ENCODE results near the gene COMTD1. TPM values are rescaled to one million over a fixed set of nuclear protein-coding genes. Genes with fewer than 3 reads are reported as not detected.
A peak's percentile ranks its signal among the peaks of the same experiment; 100 is the strongest.
"Not testable (repeated sequence)": the region's sequence is repeated elsewhere in the genome, so short reads cannot be mapped to it uniquely, and the experiment has no call there.

COMTD1 gene
- total RNA-seq, 1 donor from 2014 or later: 20.8 TPM

DNA sequence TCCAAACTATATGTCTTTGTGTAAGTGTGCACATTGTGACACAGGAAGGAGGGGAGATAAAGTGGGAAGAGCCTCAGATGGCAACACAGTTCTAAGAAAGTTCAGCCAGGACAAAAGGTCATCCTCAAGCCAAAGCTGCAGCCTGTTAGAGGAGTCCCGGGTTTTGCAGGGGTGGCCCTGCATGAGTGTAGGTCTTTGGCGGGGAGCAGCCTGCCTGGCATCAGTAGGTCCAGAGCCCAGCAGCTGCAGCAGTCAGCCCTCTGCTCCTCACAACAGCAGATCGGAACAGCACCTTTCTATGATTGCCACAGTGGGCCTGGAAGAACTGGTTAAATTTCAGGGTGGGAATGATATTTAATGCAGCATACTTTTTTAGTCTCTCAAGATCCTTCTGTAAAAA, 38.7 kb downstream of the COMTD1 start:
- DNase-seq (ENCODE audit: extremely low read depth, low read depth, low spot score): no peak

DNA sequence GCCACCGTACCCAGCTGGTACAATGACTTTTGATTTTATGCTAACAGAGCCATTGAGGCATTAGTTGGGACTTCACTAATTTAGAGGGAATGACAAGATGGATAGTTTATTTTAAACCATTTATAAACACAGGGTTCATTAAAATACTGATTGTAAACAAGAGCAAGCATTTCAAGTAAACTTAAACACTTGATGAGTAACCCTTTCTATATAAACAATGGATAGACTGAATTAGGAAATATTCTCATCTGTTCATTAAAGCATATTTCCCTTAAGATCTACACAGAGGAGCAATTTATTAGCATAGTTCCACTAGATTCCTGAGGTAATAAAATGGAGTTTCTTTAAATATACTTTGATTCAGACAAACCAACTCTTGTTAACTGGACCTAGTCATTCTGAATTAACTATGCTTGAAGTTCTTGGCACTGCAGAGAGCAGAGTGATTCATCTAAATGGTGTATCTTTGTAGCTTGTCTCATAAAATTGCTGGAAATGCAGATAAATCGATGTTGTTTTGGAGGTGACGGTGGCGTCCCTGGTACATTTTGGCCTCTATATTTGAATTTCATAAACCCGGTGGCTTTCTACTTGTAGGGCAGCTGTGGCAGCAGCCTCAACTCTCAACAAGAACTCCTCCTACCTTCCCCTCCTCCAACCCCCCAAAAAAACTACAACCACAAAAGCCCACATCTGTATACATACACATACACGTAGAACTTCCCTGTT, 40.6 kb downstream of the COMTD1 start:
- DNase-seq (ENCODE audit: extremely low read depth, low read depth, low spot score): no peak

DNA sequence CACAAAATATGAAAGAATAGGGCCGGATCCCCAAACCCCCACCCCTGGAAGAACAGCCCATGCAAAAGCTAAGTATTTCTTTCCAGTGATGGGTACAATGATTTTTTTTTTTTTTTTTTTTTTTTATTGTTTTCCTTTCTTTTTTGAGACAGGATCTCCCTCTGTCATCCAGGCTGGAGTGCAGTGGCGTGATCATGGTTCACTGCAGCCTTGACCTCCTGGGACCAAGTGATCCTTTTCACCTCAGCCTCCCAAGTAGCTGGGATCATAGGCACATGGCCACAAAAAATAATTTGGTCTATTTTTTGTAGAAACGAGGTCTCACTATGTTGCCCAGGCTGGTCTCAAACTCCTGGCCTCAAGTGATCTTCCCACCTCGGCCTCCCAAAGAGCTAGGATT, 41.1 kb downstream of the COMTD1 start:
- DNase-seq (ENCODE audit: extremely low read depth, low read depth, low spot score): not testable (repeated sequence)

DNA sequence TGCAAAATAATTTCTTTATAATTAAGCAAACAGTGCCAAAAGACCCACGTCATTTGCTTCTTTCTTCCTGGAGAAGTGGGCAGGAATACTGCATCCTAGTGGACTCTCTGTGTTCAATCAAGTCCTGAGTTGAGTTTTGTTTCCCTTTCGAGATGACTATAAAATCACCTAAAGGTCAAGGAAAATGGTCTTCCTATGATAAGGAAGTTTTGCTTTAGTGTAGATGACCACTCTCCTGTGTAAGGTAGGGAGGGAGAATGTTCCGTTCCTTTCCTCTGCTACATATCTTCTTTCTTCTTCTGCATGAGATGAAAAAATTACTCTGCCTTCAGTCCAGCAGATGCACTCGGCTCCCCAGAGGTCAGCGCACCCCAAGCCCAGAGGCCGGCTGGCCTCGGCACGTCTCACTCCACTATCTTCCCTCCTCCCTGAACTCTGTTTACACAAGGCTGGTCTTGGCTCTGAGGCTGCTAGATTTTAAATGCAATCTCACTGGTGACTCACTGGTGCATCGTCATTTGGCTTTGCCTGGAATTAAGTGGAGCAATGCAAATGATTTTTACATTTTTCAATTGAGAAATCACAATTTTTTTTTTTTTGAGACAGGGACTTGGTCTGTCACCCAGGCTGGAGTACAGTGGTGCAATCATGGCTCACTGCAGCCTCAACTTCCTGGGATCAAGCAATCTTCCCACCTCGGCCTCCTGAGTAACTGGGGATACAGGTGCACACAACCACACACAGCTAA, 43.8 kb downstream of the COMTD1 start:
- peak; percentile 31 for DNase-seq (ENCODE audit: extremely low read depth, low read depth, low spot score)

DNA sequence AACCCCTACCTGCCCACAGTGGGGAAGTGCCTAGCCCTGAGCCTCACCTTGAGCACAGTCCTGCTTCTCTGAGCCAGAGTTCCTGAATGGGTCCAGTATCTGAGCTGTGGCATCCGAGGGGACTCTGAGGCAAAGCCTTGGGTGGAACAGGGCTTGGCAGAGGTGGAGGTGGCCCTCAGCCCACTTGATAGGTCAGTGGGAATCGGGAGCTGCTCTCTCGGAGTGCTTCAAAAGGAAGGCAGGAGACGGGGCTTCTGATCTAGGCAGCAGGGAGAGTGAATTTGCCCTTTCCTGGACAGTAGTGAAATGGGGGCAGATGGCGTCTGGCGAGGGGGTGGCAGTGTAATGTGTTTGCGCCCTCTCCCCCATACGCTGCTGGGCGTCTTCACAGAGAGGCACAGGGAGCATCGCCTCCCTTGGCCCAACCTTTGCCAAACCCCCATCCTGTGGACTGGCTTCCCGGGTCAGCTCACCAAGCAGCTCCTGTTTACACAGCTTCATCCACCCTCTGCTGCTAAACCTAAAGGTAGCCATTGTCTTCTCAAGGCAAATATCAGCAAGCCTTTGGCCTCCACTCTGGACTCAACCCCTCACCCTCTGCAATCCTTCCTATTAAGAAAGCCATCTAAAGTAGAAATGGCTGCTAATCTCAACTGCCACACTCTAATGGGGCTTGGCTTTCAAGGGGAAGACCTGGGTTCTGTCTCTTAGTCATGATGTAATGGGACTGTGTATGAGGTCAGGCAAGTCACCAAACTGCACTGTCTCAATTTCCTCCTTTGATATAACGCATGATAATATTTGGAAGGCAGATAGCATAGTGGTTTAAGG, 46.3 kb downstream of the COMTD1 start:
- no peak for DNase-seq (ENCODE audit: extremely low read depth, low read depth, low spot score)

DNA sequence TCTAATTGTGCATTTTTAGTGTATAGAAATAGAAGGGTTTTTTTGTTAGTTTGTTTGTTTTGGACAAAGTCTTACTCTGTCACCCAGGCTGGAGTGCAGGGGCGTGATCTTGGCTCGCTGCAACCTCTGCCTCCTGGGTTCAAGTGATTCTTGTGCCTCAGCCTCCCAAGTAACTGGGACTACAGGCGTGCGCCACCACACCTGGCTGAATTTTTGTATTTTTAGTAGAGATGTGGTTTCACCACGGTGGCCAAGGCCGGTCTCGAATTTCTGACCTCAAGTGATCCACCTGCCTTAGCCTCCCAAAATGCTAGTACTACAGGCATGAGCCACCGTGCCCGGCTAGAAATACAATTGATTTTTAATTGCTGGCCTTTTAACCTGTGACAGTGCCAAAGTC, 47.2 kb downstream of the COMTD1 start:
- DNase-seq (ENCODE audit: extremely low read depth, low read depth, low spot score): not testable (repeated sequence)

DNA sequence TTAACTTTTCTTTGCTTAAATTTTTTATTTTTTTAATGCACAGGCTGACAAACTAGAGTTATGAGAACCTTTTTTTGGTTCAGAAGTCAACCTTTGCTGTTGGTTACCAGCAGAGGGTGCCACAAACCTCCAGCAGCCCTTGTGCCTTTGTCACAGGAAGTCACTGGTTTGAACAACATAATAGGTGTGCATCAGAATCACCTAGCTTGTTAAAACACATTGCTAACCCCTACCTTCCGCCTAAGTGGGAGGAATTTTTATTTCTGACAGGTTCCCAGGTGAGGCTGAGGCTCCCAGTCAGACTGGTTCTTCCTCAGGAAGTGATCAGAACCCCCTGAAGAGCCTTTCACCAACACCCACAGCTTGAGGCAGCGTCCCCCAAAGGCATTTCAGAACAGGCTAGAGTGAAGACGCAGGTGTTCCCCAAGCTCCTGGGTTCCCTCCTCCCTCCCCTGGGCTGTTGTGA, 47.8 kb downstream of the COMTD1 start:
- peak; percentile 36 for DNase-seq (ENCODE audit: extremely low read depth, low read depth, low spot score)

DNA sequence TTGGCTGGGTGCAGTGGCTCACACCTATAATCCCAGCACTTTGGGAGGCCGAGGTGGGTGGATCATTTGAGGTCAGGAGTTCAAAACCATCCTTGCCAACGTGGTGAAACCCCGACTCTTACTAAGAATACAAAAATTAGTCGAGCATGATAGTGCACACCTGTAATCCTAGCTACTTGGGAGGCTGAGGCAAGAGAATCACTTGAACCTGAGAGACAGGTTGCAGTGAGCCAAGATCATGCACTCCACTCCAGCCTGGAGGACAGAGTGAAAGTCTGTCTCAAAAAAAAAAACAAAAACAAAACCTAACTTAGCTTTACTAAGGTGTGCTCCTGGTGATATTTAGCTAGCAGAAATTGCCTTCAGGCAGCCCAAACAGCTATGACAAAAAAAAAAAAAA, 49.4 kb downstream of the COMTD1 start:
- no peak for DNase-seq (ENCODE audit: extremely low read depth, low read depth, low spot score)

Other genes with a start within 250 kb of the COMTD1 start
- gene SAMD8, start 124.3 kb downstream of the COMTD1 start, total RNA-seq: 19.7 and 29.3 TPM in 2 replicates
- 143 and 179 TPM in 2 replicates for gene VDAC2, start 25.2 kb downstream of the COMTD1 start, total RNA-seq
- 12.4 and 14.8 TPM in 2 replicates for gene ZNF503, start 165.8 kb upstream of the COMTD1 start, total RNA-seq
- gene LRMDA, start 195.7 kb upstream of the COMTD1 start, total RNA-seq: 19.8 and 25.7 TPM in 2 replicates

Data from glomerular endothelial cell (primary cell).